NT2/D1 (cell line): ENCODE results near the gene PARM1.

Experiments
- SUZ12 ChIP-seq: IDR thresholded peaks from 2 replicates; pipeline ENCODE4 v1.6.1; 2011; ENCODE audit not compliant: insufficient read length, insufficient read depth; ENCODE audit errors: extremely low read depth
- YY1 ChIP-seq: IDR thresholded peaks from 2 replicates; pipeline ENCODE4 v1.6.1; 2011; ENCODE audit not compliant: insufficient read length, insufficient read depth
- ZNF274 ChIP-seq: IDR thresholded peaks from 2 replicates; pipeline ENCODE4 v1.6.1; 2011; ENCODE audit warnings: mild to moderate bottlenecking, low read depth, low read length

DNA sequence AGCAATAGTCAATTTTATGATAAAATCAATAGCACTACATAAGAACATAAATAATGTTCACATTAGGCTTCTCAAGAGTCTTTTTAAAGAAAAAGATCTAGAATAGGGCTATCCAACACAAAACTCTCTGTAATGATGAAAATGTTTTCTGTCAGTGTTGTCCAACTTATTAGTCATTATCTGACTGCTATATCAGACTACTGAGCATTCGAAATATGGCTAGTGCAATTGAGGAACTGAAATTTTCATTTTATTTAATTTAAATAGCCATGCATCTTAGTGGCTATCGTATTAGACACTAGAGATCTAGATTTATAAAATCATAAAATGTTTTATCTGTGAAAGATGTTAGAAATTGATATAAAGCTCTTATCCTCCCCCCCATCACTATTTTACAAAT, 26.0 kb downstream of the PARM1 start:
- TF ChIP-seq SUZ12 = no peak
- TF ChIP-seq ZNF274 = no peak
- TF ChIP-seq YY1 = no peak
